GM03348 (cell line): Measurements from ENCODE around the gene TMEM163.

Experiments
- DNase-seq: peaks from one replicate; pipeline ENCODE4 v3.0.0; 2012; ENCODE audit warnings: low spot score

The TMEM163 gene

GRCh38 chr2:134722728-134723127 lies 3.9 kb upstream of the TMEM163 start:
- DNase-seq, result no peak

- no peak for DNase-seq
Measured at GRCh38 chr2:134721596-134721995, 2.8 kb upstream of the TMEM163 start.

DNA sequence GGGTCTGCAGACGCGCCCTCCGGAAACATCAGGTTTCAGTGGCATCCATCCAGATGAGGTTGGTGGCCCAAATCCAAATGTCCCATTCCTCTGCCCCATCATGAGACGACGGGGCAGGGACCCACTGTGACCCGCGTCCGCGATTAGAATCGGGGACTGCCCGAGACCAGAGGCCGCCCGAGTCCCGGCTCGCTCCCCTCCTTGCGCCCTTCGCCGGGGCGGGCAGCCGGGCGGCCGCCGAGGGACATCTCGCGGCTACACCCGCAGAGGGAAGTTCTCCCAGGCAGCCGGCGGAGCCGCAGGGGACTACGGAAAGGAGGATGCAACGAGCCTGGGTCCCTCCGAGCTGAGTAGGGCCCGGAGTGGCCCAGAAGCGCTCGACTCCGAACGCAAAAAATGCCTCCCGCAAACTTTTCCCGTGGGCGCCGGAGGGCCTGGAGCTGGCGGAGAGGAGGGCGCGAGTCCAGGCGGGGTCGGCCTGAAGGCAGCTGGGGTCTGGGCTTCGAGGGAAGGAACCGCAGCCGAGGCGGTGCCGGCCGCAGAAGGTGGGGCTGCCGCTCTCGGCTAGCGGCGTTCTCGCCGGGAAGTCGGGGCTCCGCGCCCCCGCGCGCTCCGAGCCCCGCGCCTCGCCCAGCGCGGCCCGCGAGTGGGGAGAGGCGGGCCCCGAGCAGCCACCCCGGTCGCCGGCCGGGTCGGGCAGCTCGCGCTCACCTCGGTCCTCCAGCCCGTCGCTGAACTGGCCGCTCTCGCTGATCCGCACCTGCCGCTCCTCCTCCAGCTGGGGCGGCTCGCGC lies 580 bp downstream of the TMEM163 start:
- peak; percentile 33 for DNase-seq

DNA sequence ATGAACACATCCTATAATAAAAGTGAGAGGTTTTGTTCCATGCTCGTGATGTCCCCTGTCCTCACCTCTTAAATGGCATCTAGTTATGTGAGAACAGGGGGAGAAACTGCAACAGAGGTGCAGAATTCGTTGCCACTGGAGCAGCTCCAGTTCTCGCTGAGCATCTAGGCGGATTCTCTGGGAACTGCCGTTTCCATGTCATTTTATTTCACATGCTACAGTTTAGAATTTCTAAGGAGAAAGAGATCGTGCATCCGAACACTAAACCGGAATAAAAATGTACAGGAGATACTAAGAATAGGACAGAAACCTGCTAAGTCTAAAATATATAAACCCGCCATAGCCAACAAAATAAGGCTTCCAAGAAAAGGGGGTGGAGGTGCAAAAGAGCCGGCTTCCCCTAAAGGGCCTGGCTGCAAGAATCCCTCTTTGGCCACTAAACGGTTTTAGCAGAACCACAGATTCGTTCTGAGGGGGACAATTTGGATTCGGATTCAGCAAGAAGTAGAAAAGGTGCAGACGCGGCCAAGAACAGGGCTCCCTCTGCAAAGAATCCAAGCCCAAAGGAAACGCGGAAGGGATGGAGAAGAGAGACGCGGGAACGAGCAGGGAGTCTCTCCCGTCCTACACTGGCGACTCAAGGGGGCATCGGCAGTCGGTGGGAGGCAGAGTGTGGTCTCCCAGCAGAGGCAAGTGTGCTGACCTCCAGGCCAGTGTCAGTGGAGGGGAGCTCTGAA lies 1.3 kb downstream of the TMEM163 start:
- DNase-seq, result no peak

GRCh38 chr2:134716721-134717243 lies 2.0 kb downstream of the TMEM163 start:
- no peak for DNase-seq

DNA sequence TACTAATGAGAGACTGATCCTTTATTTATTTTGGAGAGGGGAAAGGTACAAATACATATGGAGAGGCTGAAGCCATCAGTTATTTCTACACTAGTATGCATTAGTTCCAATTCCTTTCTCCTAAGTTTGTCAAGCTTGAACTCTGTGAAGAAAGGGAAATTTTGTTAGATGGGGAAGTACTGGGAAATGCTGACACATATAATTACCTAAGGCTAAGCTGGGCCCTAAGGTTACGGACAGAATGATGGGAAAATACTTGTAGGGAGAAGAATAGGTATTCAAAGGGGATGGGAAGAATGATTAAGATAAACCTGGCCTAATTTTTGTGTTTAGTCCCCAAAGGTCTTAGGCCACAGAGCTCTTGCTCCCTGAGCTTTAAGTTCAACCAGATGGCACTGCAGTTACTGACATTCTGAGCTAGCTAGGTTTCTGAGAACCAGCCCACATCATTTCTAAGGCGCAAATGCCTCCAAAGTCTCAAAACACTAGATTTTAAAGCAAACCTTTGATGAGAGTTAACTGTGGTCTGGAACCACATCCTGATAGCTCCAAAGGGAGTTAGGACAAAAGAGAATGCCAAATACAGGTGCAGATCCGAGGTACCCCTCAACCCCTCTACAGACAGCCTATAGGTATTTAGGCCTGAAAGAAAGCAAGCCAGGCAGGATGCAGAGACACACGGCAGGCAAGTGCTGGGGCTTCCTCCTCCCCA lies 2.7 kb downstream of the TMEM163 start:
- DNase-seq, result no peak

- DNase-seq, result no peak
Measured at GRCh38 chr2:134714228-134714627, 4.6 kb downstream of the TMEM163 start.

- no peak for DNase-seq
Measured at GRCh38 chr2:134713606-134714005, 5.2 kb downstream of the TMEM163 start.

DNA sequence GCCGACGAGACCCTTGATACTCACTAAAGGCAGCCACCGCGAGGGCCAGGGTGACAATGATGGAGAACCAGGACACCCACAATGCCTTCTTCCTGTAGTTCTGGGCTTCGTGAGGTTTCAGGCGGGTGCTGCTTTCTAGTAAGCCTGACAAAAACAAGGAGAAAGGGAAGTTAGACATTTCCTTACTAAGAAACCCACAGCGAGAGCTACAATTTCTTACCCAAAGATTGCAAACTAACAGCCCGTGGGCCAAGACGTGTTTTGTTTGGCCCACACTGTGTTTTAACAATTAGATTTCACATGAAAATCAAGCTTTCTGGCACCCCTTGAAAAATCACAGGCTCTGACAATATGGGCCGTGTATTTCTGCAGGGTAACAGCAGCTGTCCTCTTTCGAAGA lies 5.6 kb downstream of the TMEM163 start:
- DNase-seq, result no peak

GRCh38 chr2:134712736-134713135 lies 6.1 kb downstream of the TMEM163 start:
- no peak for DNase-seq

GRCh38 chr2:134712299-134712698 lies 6.5 kb downstream of the TMEM163 start:
- no peak for DNase-seq

DNA sequence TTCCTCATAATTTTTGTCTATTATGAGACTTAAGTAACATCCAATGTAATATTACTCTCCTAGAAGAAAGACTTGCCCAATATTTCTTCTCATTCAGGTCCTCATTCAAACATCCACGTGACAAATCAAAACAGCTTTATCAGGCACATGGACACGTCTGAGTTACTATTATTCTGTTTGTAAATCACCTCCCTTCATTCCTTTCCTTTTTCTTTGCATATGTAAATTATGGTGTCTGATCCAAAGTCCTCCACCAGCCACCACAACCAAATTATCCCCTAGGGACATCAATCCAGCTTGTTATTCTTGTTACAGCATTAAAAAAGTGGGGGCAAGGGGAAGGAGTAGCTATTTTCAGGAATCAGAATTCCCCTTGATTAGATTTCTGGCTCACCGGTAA lies 7.1 kb downstream of the TMEM163 start:
- DNase-seq, result no peak

DNA sequence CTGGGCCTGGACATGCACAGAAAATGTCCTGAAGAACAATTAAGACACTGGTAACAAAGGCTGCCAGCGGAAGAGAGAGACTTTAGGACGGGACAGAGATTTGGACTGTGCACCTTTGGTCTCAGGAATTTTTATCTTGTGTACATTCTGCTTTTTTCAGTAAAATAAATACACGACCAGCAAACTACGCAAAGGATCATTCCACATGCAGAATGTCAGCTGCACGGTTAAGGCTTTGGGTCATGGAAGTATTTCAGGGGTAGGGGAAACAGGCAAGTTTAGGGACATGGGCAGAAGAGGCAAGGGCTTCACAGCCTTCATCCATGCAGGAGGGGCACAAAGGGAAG lies 11.5 kb downstream of the TMEM163 start:
- DNase-seq, result no peak

GRCh38 chr2:134706587-134707329 lies 12.0 kb downstream of the TMEM163 start:
- DNase-seq, result no peak

GRCh38 chr2:134705861-134706586 lies 12.8 kb downstream of the TMEM163 start:
- DNase-seq, result no peak

- DNase-seq, result no peak
Measured at GRCh38 chr2:134704173-134704572, 14.6 kb downstream of the TMEM163 start.

DNA sequence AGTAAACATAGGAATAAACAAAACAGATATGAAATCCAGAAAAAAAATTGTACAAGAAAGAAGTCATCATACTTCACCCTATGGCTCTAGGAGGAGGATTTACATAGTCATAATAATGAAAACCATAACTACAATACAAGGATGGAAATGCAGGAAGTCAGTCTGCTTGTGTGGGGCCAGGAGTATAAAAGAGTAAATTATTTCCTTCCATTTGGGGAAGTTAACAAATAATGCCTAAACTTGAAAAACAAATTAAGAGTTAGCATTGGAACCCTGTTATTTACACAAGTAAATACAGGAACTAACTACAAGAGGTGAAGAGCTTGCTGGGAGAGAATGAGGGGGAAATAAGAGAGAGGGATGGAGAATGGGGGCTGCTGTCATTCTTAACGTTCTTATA lies 15.4 kb downstream of the TMEM163 start:
- no peak for DNase-seq

DNA sequence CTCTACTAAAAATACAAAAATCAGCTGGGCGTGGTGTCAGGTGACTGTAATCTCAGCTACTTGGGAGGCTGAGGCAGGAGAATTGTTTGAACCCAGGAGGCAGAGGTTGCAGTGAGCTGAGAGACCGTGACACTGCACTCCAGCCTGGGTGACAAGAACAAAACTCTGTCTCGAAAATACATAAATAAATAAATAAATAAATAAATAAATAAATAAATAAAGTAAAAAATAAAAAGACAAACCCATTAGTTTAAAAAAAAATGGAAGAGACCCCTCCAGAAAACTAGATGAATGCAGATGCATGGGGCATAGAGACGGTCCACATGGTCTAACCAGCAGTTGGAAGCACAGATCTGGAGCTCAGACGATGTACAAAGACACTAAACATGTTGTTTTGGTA lies 18.1 kb downstream of the TMEM163 start:
- DNase-seq, result no peak

- DNase-seq, result no peak
Measured at GRCh38 chr2:134694411-134694810, 24.4 kb downstream of the TMEM163 start.

GRCh38 chr2:134693359-134694330 lies 25.2 kb downstream of the TMEM163 start:
- no peak for DNase-seq
